NB4 (cell line): ENCODE results near the gene ACOT11.
"Not testable (repeated sequence)": the region's sequence is repeated elsewhere in the genome, so short reads cannot be mapped to it uniquely, and the experiment has no call there.

Source experiments
- DNase-seq: peaks from one replicate; pipeline ENCODE4 v3.0.0; 2010; ENCODE audit warnings: low read depth
- H3K4me3 ChIP-seq: one replicate; pipeline ENCODE4 v1.5.1; 2011; ENCODE audit warnings: mild to moderate bottlenecking, low read depth, low read length, moderate library complexity
- MYC ChIP-seq: IDR thresholded peaks from 2 replicates; pipeline ENCODE4 v1.6.1; 2011; ENCODE audit warnings: low read depth, low read length
- POLR2A ChIP-seq: IDR thresholded peaks from 2 replicates; pipeline ENCODE4 v1.6.1; 2011; ENCODE audit warnings: mild to moderate bottlenecking; ENCODE audit not compliant: insufficient read length; ENCODE audit errors: extremely low read depth
- TF ChIP-seq, protein P1 (sequence below): IDR thresholded peaks from one replicate; pipeline ENCODE4 v1.5.1; 2012; ENCODE audit warnings: low read depth, low read length
- TF ChIP-seq, protein P2 (sequence below): IDR thresholded peaks from 2 replicates; pipeline ENCODE4 v1.6.1; 2011; ENCODE audit warnings: low read depth, low read length

The ACOT11 gene

DNA sequence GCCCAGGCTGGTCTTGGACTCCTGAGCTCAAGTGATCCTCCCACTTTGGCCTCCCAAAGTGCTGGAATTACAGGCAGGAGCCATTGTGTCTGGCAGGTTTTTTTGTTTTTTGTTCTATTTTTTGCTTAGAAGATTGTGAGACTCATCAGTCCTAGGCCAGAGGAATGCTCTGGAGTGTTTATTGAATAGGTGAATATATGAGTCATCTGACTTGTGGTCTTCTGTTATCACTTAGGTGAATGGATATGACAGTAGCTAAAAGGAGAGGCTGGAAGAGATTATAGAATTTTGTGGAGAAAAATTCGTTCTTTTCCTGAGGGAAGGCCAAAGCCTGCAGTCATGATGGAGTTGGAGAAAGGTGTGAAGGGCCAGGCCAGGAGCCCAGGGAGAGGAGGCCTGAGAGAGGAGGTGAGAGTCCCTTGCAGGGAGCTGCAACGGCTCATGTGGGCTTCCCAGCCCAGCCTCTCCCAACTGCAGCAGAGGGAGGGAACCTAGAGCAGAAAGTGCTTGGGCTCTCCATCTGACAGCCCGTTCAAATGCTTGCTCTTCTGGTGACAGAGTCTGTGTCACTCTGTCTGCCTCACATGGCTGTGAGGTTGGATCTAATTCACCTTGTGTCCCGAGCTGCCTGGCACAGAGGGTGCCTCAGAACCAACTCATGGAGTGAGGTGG lies 31.6 kb upstream of the ACOT11 start:
- DNase-seq, result no peak
- TF ChIP-seq MYC, result no peak
- TF ChIP-seq, protein P1, sequence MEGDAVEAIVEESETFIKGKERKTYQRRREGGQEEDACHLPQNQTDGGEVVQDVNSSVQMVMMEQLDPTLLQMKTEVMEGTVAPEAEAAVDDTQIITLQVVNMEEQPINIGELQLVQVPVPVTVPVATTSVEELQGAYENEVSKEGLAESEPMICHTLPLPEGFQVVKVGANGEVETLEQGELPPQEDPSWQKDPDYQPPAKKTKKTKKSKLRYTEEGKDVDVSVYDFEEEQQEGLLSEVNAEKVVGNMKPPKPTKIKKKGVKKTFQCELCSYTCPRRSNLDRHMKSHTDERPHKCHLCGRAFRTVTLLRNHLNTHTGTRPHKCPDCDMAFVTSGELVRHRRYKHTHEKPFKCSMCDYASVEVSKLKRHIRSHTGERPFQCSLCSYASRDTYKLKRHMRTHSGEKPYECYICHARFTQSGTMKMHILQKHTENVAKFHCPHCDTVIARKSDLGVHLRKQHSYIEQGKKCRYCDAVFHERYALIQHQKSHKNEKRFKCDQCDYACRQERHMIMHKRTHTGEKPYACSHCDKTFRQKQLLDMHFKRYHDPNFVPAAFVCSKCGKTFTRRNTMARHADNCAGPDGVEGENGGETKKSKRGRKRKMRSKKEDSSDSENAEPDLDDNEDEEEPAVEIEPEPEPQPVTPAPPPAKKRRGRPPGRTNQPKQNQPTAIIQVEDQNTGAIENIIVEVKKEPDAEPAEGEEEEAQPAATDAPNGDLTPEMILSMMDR, result no peak
- TF ChIP-seq, protein P2, sequence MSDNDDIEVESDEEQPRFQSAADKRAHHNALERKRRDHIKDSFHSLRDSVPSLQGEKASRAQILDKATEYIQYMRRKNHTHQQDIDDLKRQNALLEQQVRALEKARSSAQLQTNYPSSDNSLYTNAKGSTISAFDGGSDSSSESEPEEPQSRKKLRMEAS, result no peak
- TF ChIP-seq POLR2A, result no peak
- no peak overlapping the region for H3K4me3 ChIP-seq

DNA sequence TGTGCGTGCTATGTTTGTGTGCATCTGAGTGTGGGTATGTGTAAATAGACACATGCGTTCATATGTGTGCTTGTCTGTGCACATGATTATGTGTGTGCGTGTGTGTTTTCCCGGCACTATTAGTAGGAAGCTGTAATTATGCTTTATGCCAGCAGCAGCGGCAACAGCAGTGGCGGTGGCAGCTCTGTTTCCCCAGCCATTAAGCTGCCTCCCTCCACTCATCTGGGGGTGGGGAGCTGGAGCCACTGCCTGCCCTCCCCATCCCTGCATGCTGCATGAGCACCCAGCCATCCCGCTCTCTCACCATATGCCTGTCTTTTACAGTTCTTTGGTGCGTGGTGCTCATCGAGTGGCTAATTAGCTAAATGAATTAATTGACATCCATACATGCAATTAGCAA lies 30.5 kb upstream of the ACOT11 start:
- no peak for DNase-seq

DNA sequence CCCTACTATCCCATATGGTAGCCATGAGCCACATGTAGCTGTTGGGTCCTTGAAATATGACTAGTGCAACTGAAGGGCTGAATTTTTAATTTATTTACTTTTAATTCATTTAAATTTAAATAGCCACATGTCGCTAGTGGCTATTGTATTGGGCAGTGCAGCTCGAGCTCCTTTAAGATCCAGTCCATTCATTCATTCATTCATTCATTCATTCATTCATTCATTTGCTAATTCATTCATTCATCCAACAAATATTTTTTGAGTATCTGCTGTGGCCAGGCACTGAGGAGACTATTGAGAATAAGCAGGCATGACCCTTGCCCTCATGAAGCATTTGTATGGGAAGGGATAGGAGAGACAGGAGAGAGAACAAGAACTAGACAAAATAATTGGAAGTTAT lies 29.5 kb upstream of the ACOT11 start:
- H3K4me3 ChIP-seq, result no peak overlapping the region
- TF ChIP-seq MYC, result no peak
- TF ChIP-seq, protein P2, result no peak
- TF ChIP-seq, protein P1, result no peak
- no peak for TF ChIP-seq POLR2A
- no peak for DNase-seq

More for the DNA sequence above, 30.5 kb upstream of the ACOT11 start:
- no peak overlapping the region for H3K4me3 ChIP-seq
- TF ChIP-seq POLR2A (no peak), MYC (no peak)
- TF ChIP-seq, protein P1, result no peak
- TF ChIP-seq, protein P2, result no peak

DNA sequence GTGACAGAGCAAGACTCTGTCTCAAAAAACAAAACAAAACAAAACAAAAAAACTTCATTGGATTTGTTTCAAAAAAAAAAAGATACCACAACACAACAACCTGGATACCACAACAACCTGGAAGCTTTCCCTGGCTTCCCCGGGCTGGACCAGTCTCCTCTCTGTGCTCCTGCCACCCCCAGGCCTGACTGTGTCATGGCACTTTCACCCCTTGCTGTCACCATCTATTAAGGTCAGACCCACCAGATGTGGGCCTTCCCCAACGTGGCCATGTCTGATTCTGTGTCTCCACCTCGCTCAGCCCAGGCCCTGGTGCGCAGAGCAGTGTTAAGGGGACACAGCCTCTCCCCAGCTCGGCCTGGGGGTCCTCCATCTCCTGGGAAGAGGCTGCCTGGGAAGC lies 28.3 kb upstream of the ACOT11 start:
- TF ChIP-seq, protein P1, result peak; percentile 34
- TF ChIP-seq MYC, result no peak
- TF ChIP-seq, protein P2, result no peak

DNA sequence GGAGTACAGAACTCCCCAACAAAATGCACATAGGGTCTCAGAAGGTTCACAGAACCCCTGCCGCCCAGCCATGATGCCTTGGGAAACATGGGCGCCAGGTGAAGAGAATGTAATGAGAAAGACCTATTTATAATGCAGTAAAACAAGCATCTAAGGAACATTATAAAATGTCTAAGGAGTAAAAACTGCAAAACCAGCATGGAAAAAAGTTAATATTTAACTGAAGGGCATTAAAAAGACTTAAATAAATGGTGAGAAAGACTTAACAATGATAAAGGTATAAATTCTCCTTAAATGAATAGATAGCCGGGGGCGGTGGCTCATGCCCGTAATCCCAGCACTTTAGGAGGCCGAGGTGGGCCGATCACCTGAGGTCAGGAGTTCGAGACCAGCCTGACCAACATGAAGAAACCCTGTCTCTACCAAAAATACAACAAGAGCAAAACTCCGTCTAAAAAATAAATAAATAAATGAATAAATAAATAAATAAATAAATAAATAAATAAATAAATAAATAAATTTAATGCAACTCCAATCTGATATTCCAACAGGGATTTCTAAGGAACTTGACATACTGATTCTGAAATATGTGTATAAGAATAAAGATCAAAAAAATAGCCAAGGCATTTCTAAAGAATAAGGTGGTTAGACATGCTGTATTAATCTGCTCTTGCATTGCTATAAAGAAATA lies 27.3 kb upstream of the ACOT11 start:
- no peak for DNase-seq
- TF ChIP-seq, protein P2, result no peak
- TF ChIP-seq, protein P1, result no peak
- TF ChIP-seq MYC (no peak), POLR2A (no peak)
- H3K4me3 ChIP-seq, result no peak overlapping the region

More for the DNA sequence above, 28.3 kb upstream of the ACOT11 start:
- no peak overlapping the region for H3K4me3 ChIP-seq
- peak; percentile 27 for DNase-seq

GRCh38 chr1:54526565-54526964 lies 21.5 kb upstream of the ACOT11 start:
- H3K4me3 ChIP-seq, DNase-seq: not testable (repeated sequence)
